H54 (cell line): ENCODE results near the gene AUTS2.

Experiments used
- DNase-seq: peaks from one replicate; pipeline ENCODE4 v3.0.0; 2011; ENCODE audit warnings: low spot score, mixed read lengths; ENCODE audit not compliant: insufficient read length
- FAIRE-seq: peaks from 3 replicates; lab custom pipeline; 2011; peaks lifted over from hg19 to GRCh38; lab: Jason Lieb, UNC
- POLR2A ChIP-seq: IDR thresholded peaks from 2 replicates; pipeline ENCODE4 v1.6.1; 2011; ENCODE audit warnings: low read depth, mild to moderate bottlenecking, low read length

The AUTS2 gene

DNA sequence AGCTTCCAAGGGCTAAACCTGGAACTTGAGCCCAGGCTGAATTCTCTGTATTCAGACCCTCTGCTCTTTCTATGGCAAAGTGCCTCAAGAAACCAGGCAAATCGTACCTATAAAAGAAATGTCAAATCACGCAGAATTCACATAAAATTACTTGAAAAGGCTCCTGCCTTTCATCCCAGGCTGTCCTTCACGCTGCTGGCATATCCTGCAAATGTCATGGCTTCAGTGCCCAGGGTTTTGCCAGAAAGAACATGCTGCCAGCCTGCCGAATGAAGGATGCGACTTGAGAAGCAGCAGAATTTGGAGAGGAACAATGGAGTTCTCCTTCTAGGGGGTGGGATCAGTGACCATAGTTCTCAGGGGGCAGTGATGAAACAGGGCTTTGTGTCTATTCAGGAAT lies 931.2 kb downstream of the AUTS2 start:
- DNase-seq, result no peak

DNA sequence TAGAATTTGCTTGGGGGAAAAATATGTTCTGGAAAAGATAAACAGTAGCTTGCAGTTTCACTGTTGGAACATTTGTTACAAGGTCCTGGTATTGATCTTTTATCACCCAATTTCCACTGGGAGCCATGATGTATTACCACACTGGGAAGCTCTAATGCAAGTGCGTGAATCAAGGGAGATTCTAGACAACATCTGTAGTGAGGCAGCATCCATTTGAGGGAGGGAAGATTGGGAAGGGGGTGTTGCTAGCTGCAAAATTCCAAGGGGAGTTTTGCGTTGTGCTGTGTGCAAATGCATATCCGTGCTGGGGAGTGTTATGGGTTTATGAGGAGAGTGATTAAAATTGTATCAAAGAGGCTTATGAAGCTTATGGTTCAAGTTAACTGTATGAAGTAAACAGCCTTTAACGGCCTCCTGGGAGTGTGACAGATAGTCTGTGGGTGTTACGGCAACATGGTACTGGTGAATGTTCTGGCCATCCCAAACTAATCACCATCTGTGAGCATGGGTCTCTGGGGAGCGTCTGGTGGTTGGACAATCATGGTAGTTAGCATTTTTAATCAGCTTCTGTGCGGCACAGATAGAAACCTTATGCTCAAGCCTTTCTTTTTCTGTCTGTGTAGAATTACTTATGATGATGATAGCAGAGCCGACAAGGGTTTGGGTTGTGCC lies 931.8 kb downstream of the AUTS2 start:
- no peak for DNase-seq

More for the DNA sequence above, 931.2 kb downstream of the AUTS2 start:
- no peak for TF ChIP-seq POLR2A
- no peak for FAIRE-seq

DNA sequence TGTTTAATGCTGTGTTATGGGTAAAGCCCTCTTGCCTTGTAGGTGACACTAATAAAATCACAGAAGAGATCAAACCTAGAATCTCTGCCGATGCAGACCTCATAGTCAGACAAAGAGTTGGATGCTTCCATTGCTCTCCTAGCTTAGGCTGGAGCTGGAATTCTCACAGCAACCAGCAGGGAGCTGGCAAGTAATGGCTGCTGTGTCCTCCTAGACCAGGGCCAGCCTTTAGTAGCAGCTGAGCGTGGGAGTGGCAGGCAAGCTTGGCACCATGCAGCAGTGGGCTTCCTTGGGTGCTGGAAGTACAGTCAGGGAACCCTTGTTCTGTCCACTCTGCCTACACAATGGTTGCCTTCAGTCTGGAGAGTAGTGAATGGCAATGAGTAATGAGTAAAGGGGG lies 935.3 kb downstream of the AUTS2 start:
- TF ChIP-seq POLR2A, result no peak
- DNase-seq (no peak), FAIRE-seq (no peak)

More for the DNA sequence above, 931.8 kb downstream of the AUTS2 start:
- FAIRE-seq, result no peak
- no peak for TF ChIP-seq POLR2A

DNA sequence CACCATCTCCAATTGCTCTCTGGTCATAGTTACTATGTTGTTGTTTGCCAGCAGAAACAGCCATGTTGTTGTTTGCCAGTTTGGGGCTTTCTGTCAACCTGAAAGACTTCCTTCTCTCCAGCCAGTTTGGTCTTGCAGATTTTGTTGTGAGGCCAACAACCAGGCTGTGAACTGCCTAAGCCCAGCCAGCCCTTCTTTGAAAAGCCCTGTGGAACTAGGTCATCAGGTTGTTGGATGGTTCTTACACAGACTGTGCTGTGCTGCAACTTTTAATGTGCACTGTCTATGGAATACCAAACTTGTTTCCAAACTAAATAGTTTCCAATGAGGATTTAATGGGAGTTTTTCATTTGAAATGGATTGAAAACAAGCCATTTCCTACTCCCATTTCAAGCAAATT lies 940.9 kb downstream of the AUTS2 start:
- no peak for TF ChIP-seq POLR2A
- DNase-seq, result no peak
- FAIRE-seq, result no peak

DNA sequence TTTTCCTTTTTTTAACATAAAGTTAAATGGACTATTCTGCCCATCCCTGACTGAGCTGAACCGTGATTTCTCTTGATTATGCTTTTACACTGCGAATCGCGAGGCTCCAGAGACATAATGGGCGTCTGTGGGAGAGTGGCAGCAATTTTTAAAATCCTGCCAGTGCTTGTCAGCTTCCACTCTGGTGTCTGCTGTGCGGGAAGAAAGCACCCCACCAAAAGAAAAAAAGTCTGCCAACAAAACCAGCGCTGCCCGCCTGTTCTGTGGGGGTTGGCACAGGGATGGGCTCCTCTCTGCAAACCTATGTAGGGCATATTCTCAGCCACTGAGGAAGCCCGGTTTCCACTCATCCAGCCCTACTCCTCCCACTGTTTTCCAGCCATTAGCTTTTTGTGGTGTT lies 941.3 kb downstream of the AUTS2 start:
- DNase-seq, result no peak
- TF ChIP-seq POLR2A, result no peak
- FAIRE-seq, result no peak

DNA sequence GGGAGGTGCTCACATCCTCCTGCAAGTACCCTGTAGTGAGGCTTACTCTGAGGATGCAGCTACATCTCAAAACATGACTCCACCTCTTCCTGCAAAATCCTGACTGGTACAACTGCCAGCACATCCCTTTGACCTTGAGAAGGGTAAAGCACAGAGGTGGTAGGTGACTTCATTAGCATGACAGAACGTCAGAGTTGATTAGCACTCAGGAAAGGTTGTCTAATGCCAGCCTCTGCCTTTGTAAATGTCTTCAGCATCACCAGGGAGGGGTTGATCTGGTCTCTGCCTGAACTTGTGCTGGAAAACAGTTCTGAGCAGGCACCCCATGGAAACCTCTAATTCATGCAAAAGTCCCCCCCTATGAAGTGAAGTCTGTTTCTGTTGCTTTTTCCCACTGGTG lies 942.4 kb downstream of the AUTS2 start:
- DNase-seq (no peak), FAIRE-seq (no peak)
- no peak for TF ChIP-seq POLR2A

DNA sequence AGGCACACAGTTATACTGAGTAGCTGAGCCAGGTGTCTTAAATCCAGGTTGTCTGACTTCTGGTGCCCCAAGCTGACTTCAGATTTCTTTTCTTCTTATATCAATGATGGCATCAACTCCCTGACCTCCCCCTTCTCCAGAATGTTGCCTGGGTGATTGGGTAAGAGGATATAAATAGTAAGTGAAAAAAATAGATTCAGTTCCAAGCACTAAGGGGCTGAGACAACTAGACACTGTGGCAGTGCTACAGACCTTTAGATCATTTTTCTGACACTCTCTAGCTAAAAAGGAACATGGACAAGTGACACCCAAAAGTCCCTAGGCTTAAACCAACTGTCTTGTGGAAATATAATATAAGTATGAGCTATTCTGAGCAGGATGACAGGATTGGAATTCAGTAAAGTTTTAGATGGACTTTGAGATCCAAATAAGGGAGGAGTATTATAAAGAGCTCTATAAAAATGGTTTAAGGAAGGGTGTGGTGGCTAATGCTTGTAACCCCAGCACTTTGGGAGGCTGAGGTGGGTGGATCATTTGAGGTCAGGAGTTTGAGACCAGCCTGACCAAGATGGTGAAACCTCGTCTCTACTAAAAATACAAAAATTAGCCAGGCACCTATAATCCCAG lies 944.6 kb downstream of the AUTS2 start:
- no peak for TF ChIP-seq POLR2A
- FAIRE-seq (no peak), DNase-seq (no peak)

DNA sequence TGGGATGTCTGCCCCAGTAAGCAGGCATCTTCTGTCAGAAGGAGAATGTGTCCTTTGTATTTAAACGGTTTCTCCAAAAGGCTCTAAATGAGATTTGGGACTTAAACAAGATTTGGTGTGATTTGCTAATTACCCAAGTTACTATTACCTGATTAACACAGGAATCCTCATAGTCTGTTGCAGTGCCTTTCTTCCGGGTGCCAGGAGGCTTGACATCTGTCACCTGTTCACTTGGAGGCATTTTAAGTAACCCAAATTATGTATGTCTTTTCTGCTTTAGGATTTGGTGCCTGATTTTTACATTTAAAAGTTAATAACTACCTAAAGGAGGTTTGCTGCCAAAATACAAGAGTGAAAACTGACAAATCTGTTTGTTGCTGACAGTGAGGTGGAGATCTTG lies 945.7 kb downstream of the AUTS2 start:
- FAIRE-seq (no peak), DNase-seq (no peak)
- no peak for TF ChIP-seq POLR2A

DNA sequence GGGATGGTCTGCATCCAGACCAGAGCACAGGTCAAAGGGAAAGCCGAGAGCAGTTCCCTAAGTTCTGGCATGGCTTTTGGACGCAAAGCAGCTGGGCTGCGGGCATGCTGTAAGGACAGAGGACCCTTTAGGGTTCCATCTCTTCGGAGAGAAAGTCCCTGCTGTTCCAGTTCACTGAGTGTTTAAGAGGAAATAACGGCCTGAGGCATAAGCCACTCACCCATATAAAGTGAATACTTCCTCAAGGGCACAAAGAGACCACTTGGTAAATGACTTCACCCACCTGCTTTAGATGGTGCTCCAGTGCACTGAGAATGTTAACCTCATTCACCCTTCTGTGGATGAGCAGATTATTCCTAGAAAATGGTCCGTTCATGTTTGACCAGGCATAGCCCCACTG lies 946.9 kb downstream of the AUTS2 start:
- no peak for FAIRE-seq
- no peak for DNase-seq
- TF ChIP-seq POLR2A, result no peak

DNA sequence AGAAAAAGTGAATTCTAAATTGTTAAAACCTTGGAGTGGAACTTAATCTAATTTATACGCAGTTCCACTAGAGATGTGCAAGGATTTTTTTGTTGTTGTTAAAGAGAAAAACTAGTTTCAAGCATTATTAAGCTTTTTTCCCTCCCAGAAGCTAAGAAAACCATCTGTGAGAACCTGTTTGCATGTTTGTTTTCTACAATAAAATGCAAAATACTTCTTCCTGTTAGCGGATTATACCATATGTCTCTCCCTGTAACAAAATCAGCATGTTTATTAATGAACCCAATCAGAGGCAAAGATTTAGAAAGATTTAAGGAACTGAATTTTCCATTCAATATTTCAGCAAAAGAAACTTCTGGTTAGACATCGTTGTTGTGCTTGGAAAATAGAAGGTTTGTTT lies 953.9 kb downstream of the AUTS2 start:
- DNase-seq, result no peak
- no peak for FAIRE-seq
- no peak for TF ChIP-seq POLR2A

DNA sequence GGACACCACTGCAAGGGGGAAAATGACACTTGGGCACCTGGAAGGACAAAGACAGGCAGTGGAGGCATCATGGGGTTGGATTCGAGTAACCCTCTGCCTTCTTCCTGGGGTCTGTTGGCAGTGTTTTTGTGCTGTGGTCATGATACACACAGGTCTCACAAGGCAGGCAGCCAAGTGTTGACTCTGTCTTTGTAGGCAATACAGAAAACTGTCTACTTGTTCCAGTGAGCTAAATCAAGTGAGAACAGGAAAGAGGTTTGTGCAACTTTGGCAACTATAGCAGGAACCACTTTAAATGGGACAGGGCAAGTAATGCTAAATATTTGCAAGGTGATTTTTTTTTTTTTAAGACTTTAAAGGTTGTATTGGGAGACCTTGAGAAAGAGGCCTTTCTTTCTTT lies 955.1 kb downstream of the AUTS2 start:
- no peak for FAIRE-seq
- TF ChIP-seq POLR2A, result no peak

DNA sequence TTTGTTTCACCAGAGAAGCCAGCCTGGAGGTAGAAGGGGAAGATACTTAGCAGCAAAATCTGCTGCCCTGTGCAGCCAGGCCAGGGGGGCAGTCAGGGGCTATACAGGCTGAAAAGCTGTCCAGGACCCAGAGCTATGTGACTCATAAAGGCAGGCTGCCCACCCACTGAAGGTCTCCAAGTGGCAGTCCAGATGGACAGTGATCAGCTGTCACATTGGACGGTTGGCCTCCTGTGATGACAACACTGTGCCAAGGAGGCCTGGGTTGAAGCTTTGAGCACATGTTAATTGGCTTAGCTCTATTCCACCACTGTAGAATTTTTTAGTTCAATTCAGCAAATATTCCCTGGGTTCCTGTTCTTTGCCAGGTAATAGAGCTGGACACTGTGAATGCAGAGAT lies 956.4 kb downstream of the AUTS2 start:
- no peak for FAIRE-seq
- no peak for DNase-seq

More for the DNA sequence above, 955.1 kb downstream of the AUTS2 start:
- DNase-seq, result no peak

DNA sequence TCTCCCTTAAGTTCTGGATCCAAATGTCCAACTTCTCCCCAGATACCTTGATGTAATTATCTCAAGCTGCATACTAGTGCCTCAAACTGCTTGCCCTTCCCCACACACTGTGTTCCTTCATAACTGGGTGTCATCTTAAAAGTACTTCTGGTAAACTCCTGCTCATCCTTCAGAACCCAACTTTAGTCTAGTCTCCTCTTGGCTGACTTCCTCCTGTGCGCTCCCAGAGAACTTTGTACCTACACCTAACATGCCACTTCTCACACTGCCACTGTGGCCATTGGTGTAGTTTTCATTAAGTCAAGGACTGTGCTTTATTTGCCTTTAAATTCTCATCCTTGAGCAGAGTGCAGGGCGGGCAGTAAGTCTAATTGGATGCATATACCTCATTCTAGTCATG lies 958.5 kb downstream of the AUTS2 start:
- DNase-seq, result no peak
- FAIRE-seq, result no peak

More for the DNA sequence above, 956.4 kb downstream of the AUTS2 start:
- no peak for TF ChIP-seq POLR2A

DNA sequence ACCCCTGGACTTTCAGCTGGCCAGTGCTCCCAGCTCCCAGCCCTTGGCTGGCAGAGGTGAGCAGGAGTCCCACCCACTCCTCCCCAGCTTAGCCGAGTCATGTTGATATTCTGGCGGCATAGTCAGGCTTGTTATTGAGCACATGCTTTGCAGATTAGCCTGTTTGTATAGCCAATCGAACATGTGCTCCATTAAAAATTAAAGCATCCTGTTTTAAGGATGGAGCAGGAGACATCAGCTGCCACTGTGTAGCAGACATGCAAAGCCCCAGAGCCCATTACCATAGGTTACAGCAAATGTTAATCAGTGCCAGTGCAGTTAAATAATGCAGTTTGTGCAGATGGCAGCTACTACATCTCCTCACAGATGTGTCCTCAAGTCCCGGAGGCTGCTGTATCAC lies 959.1 kb downstream of the AUTS2 start:
- DNase-seq (no peak), FAIRE-seq (no peak)
- no peak for TF ChIP-seq POLR2A

More for the DNA sequence above, 958.5 kb downstream of the AUTS2 start:
- no peak for TF ChIP-seq POLR2A

DNA sequence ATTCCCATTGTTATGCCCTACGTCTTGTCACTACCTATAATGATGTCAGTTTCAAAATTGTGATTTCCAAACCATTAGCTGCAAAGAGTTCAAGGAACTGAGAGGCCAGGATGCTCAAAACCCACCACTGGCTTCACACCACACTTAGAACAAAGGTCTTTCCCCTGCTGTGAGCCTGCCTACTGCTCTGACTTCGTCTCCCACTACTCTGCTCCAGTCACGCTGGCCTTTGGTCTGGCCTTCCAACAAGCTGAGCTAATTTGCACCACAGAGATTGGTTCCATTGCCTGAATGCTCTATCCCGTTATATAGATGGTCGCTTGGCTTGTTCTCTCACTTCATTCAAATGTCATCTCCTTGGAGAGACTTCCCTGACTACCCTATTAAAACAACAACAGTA lies 961.5 kb downstream of the AUTS2 start:
- DNase-seq, result no peak
- TF ChIP-seq POLR2A, result no peak
- no peak for FAIRE-seq
